ENCODE results near the gene SLX9.

DNA sequence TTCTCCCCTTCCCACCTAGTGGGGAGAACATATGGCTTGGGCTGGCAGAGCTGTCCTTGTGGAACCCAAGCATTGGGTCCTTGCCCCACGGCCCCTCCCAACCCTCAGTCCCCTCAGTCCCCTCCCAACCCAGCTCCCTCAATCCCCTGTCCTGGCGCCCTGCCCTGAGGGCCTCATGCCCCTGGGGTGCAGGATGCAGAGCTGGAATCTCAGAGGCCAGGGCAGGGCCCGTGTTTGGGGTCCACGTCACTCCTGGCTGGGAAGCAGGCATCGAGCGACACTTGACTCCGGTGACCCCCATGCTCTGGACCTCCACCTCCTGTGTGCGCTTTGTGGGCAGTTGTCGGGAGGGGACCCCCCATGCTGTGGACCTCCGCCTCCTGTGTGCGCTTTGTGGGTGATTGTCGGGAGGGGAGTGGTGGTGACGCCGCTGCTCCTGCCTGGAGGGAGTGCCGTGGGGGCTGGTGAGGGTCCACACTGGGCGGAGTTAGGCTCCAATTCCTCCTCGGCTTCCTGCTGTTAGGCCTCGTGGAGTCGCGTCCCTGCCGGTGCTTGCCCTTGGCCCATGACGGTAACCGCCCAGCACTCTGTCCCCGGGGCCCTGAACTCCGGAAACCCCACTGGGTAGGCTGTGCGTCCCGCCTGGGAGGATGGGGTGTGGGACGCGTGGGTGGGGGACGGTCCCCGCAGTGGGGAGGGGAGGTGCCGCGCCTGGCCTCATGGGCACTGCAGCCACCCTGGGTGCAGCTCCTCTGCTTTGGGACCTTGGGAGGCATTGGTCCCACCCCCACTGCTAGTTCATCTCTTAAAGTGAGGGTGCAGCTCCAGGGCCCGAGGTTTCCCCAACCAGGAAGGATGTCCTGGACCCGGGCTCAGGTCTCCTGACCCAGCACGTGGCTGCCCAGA is 31.2 kb downstream of the SLX9 start:
- no peak for TF ChIP-seq POLR2A (IDR thresholded peaks at IDR 0.05)
- peak; percentile 51 to 83 (median 76) for TF ChIP-seq POLR2AphosphoS5 (IDR thresholded peaks at IDR 0.05)
- TF ChIP-seq, protein P1, sequence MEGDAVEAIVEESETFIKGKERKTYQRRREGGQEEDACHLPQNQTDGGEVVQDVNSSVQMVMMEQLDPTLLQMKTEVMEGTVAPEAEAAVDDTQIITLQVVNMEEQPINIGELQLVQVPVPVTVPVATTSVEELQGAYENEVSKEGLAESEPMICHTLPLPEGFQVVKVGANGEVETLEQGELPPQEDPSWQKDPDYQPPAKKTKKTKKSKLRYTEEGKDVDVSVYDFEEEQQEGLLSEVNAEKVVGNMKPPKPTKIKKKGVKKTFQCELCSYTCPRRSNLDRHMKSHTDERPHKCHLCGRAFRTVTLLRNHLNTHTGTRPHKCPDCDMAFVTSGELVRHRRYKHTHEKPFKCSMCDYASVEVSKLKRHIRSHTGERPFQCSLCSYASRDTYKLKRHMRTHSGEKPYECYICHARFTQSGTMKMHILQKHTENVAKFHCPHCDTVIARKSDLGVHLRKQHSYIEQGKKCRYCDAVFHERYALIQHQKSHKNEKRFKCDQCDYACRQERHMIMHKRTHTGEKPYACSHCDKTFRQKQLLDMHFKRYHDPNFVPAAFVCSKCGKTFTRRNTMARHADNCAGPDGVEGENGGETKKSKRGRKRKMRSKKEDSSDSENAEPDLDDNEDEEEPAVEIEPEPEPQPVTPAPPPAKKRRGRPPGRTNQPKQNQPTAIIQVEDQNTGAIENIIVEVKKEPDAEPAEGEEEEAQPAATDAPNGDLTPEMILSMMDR (IDR thresholded peaks at IDR 0.05 in 8 of 11, conservative IDR thresholded peaks at IDR 0.05 in 3 of 11) = no peak
